Measurements from ENCODE around the gene C12orf42. TPM values are rescaled to one million over a fixed set of nuclear protein-coding genes. Genes with fewer than 3 reads are reported as not detected.
"Not testable (repeated sequence)": the region's sequence is repeated elsewhere in the genome, so short reads cannot be mapped to it uniquely, and the experiment has no call there.

C12orf42 gene
- total RNA-seq, 1 donor from 2014 or later: 0.22 TPM

DNA sequence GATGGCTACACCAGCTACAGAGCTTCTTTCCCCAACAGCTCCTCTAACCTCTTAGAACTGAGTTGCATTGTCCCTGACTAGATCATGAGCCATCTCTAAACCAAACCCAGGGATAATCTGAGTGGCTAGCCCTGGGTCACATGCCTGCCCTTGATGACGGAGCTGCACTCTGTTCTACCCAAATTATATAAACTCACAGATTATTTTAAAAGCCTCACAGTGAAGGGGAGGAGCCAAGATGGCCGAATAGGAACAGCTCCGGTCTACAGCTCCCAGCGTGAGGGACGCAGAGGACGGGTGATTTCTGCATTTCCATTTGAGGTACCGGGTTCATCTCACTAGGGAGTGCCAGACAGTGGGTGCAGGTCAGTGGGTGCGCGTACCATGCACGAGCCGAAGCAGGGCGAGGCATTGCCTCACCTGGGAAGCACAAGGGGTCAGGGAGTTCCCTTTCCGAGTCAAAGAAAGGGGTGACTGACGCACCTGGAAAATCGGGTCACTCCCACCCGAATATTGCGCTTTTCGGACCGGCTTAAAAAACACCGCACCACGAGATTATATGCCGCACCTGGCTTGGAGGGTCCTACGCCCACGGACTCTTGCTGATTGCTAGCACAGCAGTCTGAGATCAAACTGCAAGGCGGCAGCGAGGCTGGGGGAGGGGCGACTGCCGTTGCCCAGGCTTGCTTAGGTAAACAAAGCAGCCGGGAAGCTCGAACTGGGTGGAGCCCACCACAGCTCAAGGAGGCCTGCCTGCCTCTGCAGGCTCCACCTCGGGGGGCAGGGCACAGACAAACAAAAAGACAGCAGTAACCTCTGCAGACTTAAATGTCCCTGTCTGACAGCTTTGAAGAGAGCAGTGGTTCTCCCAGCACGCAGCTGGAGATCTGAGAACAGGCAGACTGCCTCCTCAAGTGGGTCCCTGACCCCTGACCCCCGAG, 61.3 kb downstream of the C12orf42 start:
- intact Hi-C loops (cut with DNase I); ATAC-seq (ENCODE audit: poor library complexity): not testable (repeated sequence)
- peak; percentile 24 for DNase-seq

- DNase-seq (no peak), ATAC-seq (ENCODE audit: poor library complexity) (no peak)
- intact Hi-C loops (cut with DNase I): no loop called here
Measured at GRCh38 chr12:103431950-103432349, 63.8 kb downstream of the C12orf42 start.

GRCh38 chr12:103431387-103431786, 64.4 kb downstream of the C12orf42 start:
- no peak for ATAC-seq (ENCODE audit: poor library complexity)
- no peak for DNase-seq
- intact Hi-C loops (cut with DNase I): no loop called here

DNA sequence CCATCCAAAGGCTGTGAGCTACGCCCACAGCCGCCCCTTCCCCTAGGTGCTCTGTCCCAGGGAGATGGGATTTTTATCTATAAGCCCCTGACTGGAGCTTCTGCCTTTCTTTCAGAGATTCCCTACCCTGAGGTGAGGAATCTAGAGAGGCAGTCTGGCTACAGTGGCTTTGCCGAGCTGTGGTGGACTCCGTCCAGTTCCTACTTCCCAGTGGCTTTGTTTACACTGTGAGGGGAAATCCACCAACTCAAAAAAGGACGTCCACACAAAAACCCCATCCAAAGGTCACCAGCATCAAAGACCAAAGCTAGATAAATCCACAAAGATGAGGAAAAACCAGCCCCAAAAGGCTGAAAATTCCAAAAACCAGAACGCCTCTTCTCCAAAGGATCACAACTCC, 70.1 kb downstream of the C12orf42 start:
- DNase-seq; intact Hi-C loops (cut with DNase I); ATAC-seq (ENCODE audit: poor library complexity): not testable (repeated sequence)

GRCh38 chr12:103424849-103425586, 70.8 kb downstream of the C12orf42 start:
- intact Hi-C loops (cut with DNase I); ATAC-seq (ENCODE audit: poor library complexity): not testable (repeated sequence)
- peak; percentile 17 for DNase-seq

- ATAC-seq (ENCODE audit: poor library complexity) (no peak), DNase-seq (no peak)
- intact Hi-C loops (cut with DNase I): no loop called here
Measured at GRCh38 chr12:103423516-103423910, 72.3 kb downstream of the C12orf42 start.

- intact Hi-C loops (cut with DNase I): no loop called here
- no peak for DNase-seq
- ATAC-seq (ENCODE audit: poor library complexity): no peak
Measured at GRCh38 chr12:103422746-103423515, 72.8 kb downstream of the C12orf42 start.

- intact Hi-C loops (cut with DNase I): no loop called here
- DNase-seq: no peak
- ATAC-seq (ENCODE audit: poor library complexity): no peak
Measured at GRCh38 chr12:103422328-103422727, 73.4 kb downstream of the C12orf42 start.

GRCh38 chr12:103421402-103421801, 74.4 kb downstream of the C12orf42 start:
- DNase-seq (no peak), ATAC-seq (ENCODE audit: poor library complexity) (no peak)
- intact Hi-C loops (cut with DNase I): no loop called here

DNA sequence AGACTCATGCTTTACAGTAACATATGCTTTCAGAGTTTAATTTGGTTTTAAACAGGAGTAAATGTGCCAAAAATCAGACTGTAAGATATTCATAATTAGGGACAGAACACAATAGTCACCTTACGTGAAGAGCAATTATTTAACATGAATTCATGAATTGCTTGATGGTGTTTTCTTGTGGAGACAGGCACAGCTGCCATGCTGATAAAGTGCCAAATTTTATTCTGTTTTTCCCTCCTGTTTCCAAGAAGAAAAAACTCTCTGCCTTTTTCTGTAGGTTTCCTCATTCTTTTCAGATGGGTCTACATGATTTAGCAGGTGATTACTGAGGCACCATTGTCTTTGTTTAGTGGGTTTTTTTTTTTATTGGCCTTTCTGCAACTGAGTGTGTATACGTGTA, 80.1 kb downstream of the C12orf42 start:
- intact Hi-C loops (cut with DNase I): no loop called here
- no peak for DNase-seq
- no peak for ATAC-seq (ENCODE audit: poor library complexity)

DNA sequence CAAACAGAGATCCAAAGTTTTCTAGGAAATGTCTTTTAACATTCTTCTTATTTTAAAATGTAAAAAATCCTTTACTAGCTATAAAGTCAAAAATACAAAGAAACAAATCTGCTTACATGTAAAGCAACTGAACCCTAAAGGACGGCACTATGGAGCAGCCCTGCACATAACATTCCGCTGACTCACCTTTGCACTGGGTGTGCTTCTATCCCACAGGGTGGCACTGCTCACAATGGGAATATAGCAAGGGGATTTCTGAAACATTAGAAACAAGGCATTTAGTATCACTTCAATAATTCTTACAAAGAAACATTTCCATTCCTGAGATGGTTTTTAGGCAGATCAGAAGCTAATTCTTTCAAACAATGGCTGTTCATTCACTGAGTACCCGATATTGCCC, 94.3 kb downstream of the C12orf42 start:
- ATAC-seq (ENCODE audit: poor library complexity): no peak
- no peak for DNase-seq
- intact Hi-C loops (cut with DNase I): no loop called here

DNA sequence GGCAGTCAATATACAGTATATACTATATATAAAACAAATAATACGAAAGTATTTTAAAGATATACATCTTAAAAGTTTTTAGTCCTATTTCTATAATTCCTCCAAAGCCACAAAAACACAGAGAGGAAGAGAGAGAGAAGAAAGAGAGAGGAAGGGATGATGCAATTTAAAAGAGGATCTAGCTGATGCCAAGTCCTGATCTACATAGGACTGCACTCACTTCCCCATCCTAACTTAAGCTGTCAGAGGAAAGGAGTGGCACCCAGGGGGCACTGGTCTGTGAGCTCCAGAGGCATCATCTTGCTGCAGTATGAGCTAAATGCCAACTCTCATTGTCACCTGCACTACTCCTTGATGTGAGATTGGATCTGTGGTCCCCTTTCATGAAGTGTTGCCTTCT, 95.8 kb downstream of the C12orf42 start:
- intact Hi-C loops (cut with DNase I): no loop called here
- ATAC-seq (ENCODE audit: poor library complexity) (no peak), DNase-seq (no peak)

DNA sequence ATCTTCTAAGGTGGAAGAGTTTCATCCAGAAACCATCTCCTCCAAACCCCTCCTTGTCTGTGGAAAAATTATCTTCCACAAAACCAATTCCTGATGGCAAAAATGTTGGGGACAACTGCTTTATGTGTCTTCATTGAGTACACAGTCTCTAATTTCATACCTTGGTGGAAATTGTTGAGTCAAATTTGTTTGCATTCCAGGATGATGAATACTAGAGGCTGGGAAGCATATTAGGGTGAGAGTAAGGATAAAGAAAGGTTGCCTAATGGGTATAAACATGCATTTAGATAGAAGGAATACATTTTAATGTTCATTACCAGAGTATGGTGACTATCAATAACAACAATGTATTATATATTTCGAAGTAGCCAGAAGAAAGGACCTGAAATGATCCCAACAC, 98.2 kb downstream of the C12orf42 start:
- intact Hi-C loops (cut with DNase I): no loop called here
- DNase-seq (no peak), ATAC-seq (ENCODE audit: poor library complexity) (no peak)

- ATAC-seq (ENCODE audit: poor library complexity): no peak
- DNase-seq: no peak
- intact Hi-C loops (cut with DNase I): no loop called here
Measured at GRCh38 chr12:103392722-103393121, 103.0 kb downstream of the C12orf42 start.

- intact Hi-C loops (cut with DNase I): no loop called here
- ATAC-seq (ENCODE audit: poor library complexity): no peak
- no peak for DNase-seq
Measured at GRCh38 chr12:103391103-103391502, 104.7 kb downstream of the C12orf42 start.

- intact Hi-C loops (cut with DNase I): no loop called here
- ATAC-seq (ENCODE audit: poor library complexity) (no peak), DNase-seq (no peak)
Measured at GRCh38 chr12:103387385-103387784, 108.4 kb downstream of the C12orf42 start.

GRCh38 chr12:103386451-103386850, 109.3 kb downstream of the C12orf42 start:
- ATAC-seq (ENCODE audit: poor library complexity) (no peak), DNase-seq (no peak)
- intact Hi-C loops (cut with DNase I): no loop called here

GRCh38 chr12:103382736-103383346, 112.9 kb downstream of the C12orf42 start:
- ATAC-seq (ENCODE audit: poor library complexity) (no peak), DNase-seq (no peak)
- intact Hi-C loops (cut with DNase I): no loop called here

GRCh38 chr12:103382119-103382518, 113.6 kb downstream of the C12orf42 start:
- intact Hi-C loops (cut with DNase I): no loop called here
- no peak for DNase-seq
- no peak for ATAC-seq (ENCODE audit: poor library complexity)
